HG03196 (cell line): ENCODE results near the gene IKBIP.
"Not testable (repeated sequence)": the region's sequence is repeated elsewhere in the genome, so short reads cannot be mapped to it uniquely, and the experiment has no call there.

Experiments used
- ATAC-seq: cut with Tn5 transposase; IDR thresholded peaks from one replicate; pipeline ENCODE4 v1.9.1; 2021; ENCODE audit not compliant: unreplicated experiment

IKBIP gene

GRCh38 chr12:98578821-98579220 lies 65.8 kb downstream of the IKBIP start:
- no peak for ATAC-seq

GRCh38 chr12:98578392-98578791 lies 66.2 kb downstream of the IKBIP start:
- ATAC-seq = no peak

- ATAC-seq = not testable (repeated sequence)
Measured at GRCh38 chr12:98576795-98577194, 67.8 kb downstream of the IKBIP start.

GRCh38 chr12:98575013-98575412 lies 69.6 kb downstream of the IKBIP start:
- no peak for ATAC-seq
